ENCODE data around the gene DUOX1.

The DUOX1 gene

DNA sequence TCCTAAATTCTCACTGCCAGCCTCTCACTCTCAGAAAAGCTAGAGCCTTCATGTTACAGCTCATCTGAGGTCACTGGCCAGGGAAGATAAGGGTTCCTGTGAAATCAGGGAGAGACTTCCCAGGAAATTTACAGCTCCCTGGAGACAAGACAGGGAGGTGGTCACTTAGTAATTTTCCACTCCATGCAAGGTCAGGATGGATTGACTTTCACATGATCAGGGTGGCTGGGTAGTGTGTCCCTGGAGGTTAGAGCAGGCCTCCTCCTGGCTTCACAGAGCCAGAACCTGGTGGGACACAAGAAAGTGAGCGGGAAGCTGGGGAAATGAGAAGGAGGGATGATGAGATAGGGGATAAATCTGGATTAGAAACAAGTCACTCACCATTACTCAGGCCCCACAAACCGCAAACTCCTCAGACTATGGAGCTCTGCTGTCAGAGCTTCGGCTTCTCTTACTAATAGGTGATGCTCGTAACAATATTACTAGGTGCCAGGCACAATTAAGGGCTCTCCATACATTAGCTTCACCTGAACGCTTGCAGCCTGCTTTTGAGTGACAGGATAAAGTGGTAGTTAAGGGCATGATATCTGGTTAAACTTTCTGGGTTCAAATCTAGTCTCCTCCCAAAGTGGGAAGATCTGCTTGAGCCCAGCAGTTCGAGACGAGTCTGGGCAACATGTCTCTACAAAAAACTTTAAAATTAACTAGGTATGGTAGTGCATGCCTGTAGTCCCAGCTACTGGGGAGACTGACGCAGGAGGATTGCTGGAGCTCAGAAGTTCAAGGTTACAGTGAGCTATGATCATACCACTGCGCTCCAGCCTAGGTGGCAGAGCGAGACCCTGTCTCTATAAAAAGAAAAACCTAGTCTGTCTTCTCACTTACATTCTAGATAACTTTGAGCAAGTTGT lies 40.7 kb upstream of the DUOX1 start:
- Mint-ChIP-seq H3K9me3 (no peaks in the 10 kb centered on the region), H3K36me3 (ENCODE audit: low read depth) (no peaks in the 10 kb centered on the region)

GRCh38 chr15:45089712-45090373 lies 40.0 kb upstream of the DUOX1 start:
- H3K4me3 Mint-ChIP-seq = no peak overlapping the region
- H3K4me1 Mint-ChIP-seq = no peaks in the 10 kb centered on the region
- peaks cover 26% of the 10 kb centered on the region for H3K27me3 Mint-ChIP-seq (ENCODE audit: low read depth)
- no peaks in the 10 kb centered on the region for H3K36me3 Mint-ChIP-seq (ENCODE audit: low read depth)
- TF ChIP-seq CTCF (IDR thresholded peaks at IDR 0.05; ENCODE audit: unreplicated experiment in 3 of 3) = no peak
- H3K27ac Mint-ChIP-seq = no peak overlapping the region
- H3K9me3 Mint-ChIP-seq = no peaks in the 10 kb centered on the region

More for the DNA sequence above, 40.7 kb upstream of the DUOX1 start:
- Mint-ChIP-seq H3K27me3 (ENCODE audit: low read depth) (peaks cover 33% of the 10 kb centered on the region), H3K4me3 (no peak overlapping the region), H3K27ac (no peak overlapping the region), H3K4me1 (no peaks in the 10 kb centered on the region)
- no peak for TF ChIP-seq CTCF (IDR thresholded peaks at IDR 0.05; ENCODE audit: unreplicated experiment in 3 of 3)

GRCh38 chr15:45091161-45091560 lies 38.6 kb upstream of the DUOX1 start:
- Mint-ChIP-seq H3K4me3 (no peak overlapping the region), H3K36me3 (ENCODE audit: low read depth) (no peaks in the 10 kb centered on the region), H3K9me3 (no peaks in the 10 kb centered on the region), H3K27ac (no peak overlapping the region), H3K27me3 (ENCODE audit: low read depth) (peaks cover 26% of the 10 kb centered on the region), H3K4me1 (no peaks in the 10 kb centered on the region)
- TF ChIP-seq CTCF (IDR thresholded peaks at IDR 0.05; ENCODE audit: unreplicated experiment in 3 of 3) = no peak

DNA sequence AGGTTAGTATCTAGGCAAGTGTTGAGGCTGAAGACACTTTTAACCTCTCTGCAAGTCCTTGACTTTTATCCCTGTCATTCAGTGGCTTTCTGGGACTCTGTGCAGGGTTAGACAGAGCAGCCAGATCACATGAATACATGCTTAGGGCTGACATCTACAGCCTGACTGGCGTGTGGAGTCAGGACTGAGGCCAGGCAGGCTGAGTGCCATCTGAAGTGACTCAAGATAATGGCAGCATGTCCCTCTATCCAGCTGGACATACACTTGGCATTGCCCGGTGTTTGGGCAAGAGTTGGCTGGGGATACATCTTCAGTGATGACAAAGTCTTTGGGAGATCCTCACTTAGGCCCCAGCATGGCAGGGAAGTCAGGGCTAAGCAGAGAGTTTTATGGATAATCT lies 38.2 kb upstream of the DUOX1 start:
- H3K27ac Mint-ChIP-seq = no peak overlapping the region

DNA sequence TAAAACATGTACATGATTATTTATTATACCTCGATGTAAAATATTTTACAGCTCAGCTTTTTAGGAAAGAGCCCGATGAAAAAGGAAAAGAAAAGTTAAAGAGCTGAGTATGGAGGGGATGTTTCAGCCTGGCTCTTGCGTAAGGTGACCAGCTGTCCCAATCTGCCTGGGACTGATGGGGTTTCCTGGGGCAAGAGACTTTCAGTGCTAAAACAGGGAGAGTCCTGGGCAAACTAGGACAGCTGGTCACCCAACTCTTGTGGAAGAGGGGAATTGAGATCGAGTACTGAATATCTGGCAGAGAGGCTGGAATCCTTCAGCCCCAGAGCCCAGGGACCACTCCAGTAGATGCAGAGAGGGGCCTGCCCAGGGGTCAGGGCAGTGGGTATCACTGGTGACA lies 36.8 kb upstream of the DUOX1 start:
- TF ChIP-seq CTCF (IDR thresholded peaks at IDR 0.05; ENCODE audit: unreplicated experiment in 3 of 3) = no peak
- no peak overlapping the region for H3K4me3 Mint-ChIP-seq
- H3K27me3 Mint-ChIP-seq (ENCODE audit: low read depth) = peaks cover 26% of the 10 kb centered on the region
- no peak overlapping the region for H3K27ac Mint-ChIP-seq
- no peaks in the 10 kb centered on the region for H3K9me3 Mint-ChIP-seq
- H3K36me3 Mint-ChIP-seq (ENCODE audit: low read depth) = no peaks in the 10 kb centered on the region
- H3K4me1 Mint-ChIP-seq = no peaks in the 10 kb centered on the region

More for the DNA sequence above, 38.2 kb upstream of the DUOX1 start:
- Mint-ChIP-seq H3K36me3 (ENCODE audit: low read depth) (no peaks in the 10 kb centered on the region), H3K27me3 (ENCODE audit: low read depth) (peaks cover 26% of the 10 kb centered on the region), H3K9me3 (no peaks in the 10 kb centered on the region), H3K4me1 (no peaks in the 10 kb centered on the region), H3K4me3 (no peak overlapping the region)
- no peak for TF ChIP-seq CTCF (IDR thresholded peaks at IDR 0.05; ENCODE audit: unreplicated experiment in 3 of 3)
